ENCODE data around the gene MPHOSPH9.

The MPHOSPH9 gene

GRCh38 chr12:123129621-123130020, 103.3 kb downstream of the MPHOSPH9 start:
- no peak for DNase-seq (ENCODE audit: low read depth in 2 of 2)

GRCh38 chr12:123127182-123127495, 105.8 kb downstream of the MPHOSPH9 start:
- DNase-seq (ENCODE audit: low read depth in 2 of 2), result no peak

- no peak for DNase-seq (ENCODE audit: low read depth in 2 of 2)
Observed at GRCh38 chr12:123126294-123127181, 106.4 kb downstream of the MPHOSPH9 start.

- no peak for DNase-seq (ENCODE audit: low read depth in 2 of 2)
Observed at GRCh38 chr12:123122626-123123025, 110.3 kb downstream of the MPHOSPH9 start.

- no peak for DNase-seq (ENCODE audit: low read depth in 2 of 2)
Observed at GRCh38 chr12:123121670-123122069, 111.3 kb downstream of the MPHOSPH9 start.

GRCh38 chr12:123120452-123121166, 112.3 kb downstream of the MPHOSPH9 start:
- no peak for DNase-seq (ENCODE audit: low read depth in 2 of 2)

DNA sequence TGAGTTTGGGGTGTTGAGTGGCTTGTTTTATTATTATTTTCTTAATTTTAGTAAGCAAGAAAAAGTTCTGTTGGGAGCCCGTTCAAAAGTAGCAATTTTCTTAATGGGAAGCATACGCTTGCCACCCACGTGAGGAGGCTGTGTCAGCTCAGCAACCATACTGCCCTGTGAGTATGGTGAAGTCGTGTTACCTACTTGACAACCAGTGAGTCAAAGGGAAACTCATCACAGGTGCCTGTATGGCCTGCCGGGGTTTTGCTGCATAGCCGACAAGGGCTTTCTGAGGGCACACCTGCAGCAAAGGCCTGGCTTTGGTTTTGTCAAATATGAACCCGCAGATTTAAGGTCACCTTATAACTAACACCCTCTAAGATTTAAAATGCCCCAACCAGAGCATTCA, 113.1 kb downstream of the MPHOSPH9 start:
- no peak for DNase-seq (ENCODE audit: low read depth in 2 of 2)

- DNase-seq (ENCODE audit: low read depth in 2 of 2), result no peak
Observed at GRCh38 chr12:123118497-123118896, 114.4 kb downstream of the MPHOSPH9 start.

GRCh38 chr12:123115409-123116121, 117.4 kb downstream of the MPHOSPH9 start:
- DNase-seq (ENCODE audit: low read depth in 2 of 2), result no peak

- no peak for DNase-seq (ENCODE audit: low read depth in 2 of 2)
Observed at GRCh38 chr12:123114304-123115083, 118.4 kb downstream of the MPHOSPH9 start.

DNA sequence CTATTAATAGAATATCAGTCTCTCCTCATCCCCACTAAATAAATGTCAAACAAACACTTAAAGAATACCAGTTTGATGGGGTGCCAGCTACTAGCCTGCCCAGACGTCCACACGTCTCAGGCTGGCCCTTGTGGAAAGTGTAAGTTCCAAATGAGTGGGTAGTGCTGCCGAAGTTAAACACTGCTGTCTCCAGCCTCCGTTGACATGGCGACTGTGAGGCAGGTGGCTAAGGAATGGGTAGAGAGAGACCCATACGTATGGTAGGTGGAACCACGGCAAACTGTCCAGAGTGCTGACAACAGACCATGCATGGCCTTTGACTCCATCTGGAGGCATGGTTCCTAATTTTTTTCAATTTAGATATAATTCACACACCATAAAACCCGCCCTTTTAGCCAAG, 119.9 kb downstream of the MPHOSPH9 start:
- DNase-seq (ENCODE audit: low read depth in 2 of 2), result no peak

- DNase-seq (ENCODE audit: low read depth in 2 of 2), result no peak
Observed at GRCh38 chr12:123111498-123112165, 121.3 kb downstream of the MPHOSPH9 start.

DNA sequence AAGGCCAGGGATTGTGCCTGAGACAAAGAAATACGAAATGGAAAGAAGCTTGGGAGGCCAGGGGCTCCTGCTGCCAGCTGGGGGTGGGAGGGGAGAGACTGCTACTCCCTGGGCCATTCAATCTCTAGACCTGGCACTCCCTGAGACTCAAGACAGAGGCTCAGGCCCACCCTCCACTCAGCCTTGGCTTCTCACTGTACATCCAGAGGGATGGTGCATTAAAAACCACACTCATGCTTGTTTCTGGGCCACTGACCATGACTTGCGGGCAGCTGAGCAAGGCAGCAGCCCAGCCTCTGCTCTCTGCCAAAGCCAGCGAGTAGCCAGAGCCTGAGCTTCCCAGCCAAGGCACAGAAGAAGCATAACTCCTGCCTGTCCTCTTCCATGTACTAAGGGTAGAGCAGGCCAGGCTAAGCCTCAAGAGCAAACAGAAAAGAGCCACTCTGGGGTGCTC, 123.6 kb downstream of the MPHOSPH9 start:
- DNase-seq (ENCODE audit: low read depth in 2 of 2), result no peak

DNA sequence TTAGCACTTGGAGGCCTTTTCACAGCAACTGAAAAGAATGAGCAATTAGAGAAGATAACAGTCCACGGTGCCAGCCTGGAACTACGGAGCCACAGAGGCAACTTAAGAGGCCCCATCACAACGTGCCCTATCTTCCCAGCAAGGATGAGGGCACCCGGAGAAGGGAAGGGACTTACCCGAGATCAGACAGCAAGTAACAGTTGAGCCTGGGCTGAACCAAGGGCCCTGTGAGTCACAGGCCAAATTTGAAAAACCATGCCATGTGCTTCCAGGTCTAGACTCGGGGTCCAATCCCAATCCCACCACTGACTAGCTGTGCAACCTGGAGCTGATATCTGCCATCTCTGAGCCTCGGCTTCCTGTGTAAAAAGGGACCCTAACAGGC, 124.3 kb downstream of the MPHOSPH9 start:
- DNase-seq (ENCODE audit: low read depth in 2 of 2), result no peak

DNA sequence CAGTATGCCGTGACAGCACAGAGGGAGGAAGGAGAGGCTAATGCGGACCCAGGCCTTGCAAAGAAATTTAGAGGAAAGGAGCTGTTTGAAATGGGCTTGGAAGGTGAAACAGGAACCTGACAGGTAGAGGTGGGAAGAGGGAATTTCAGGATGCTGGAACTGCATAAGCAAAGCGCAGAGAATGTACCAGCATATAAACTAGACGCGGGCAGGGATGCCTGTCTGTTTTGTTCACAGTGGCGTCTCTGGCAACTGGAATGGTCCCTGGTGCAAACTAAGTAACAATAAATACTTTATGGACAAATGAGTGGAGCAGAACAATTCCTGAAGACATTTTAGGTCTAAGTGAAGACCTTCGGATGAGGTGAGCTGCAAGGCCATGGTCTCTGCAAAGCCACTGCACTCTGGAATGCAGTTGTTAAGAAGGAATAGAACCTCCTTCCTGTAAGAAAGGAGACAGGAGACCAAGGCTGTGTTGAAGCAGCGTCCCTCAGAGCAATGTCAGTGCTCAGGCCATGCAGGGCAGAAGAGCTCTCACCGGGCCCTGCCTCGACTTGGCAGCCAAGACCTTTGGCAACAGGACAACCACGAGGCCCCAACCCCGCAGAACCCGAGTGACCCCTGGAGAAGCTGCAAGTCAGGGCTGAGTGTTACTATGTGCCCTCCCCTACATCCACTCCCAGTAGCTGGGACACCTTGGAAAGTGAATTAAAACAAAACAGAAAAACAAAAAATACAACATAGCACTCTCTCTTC, 124.8 kb downstream of the MPHOSPH9 start:
- no peak for DNase-seq (ENCODE audit: low read depth in 2 of 2)

DNA sequence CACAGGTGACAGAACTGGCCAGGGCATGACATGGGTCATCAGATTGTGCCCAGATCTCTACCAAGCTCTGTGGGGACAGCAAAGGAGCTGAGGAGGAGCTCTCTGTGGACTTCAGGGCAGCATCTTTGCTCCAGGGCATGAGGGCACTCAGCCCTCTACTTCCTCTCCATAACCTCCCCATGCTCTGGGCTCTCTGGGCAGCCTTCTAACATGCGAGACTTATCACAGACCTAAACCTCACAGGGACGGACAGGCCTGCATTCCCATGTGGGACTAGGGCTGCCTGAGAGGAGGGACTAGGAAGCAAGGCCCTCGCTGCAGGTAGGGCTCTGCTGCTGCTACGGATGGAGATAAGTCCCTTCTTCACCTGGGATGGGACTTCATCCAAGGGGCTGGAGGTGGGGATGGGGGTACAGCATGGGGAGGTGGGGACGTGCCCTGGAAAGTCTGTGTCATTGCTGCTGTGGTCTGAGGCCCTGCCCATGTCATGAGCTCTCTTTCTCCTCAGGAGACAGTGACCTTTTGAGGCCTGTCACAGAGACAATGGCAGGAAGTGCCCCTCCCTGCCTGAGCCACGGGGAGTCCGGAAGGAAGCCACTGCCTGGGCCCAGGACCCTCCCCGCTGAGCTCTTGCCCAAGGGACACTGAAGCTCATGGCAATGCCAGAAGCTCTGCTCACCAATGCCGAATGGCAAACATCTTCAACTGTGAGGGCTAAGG, 126.1 kb downstream of the MPHOSPH9 start:
- peak in 1 of 2 donors; percentile 11 for DNase-seq (ENCODE audit: low read depth in 2 of 2)

- no peak for DNase-seq (ENCODE audit: low read depth in 2 of 2)
Observed at GRCh38 chr12:123105211-123105826, 127.6 kb downstream of the MPHOSPH9 start.

- no peak for DNase-seq (ENCODE audit: low read depth in 2 of 2)
Observed at GRCh38 chr12:123104809-123105208, 128.1 kb downstream of the MPHOSPH9 start.

Measured in stimulated activated CD8-positive, alpha-beta memory T cell treated with anti-CD3 and anti-CD28 coated beads, Interleukin-7, amount 100 ng/mL, for 1 hour (primary cell).